HG03103 (cell line): Measurements from ENCODE around the gene KRTAP4-3.
"Not testable (repeated sequence)": the region's sequence is repeated elsewhere in the genome, so short reads cannot be mapped to it uniquely, and the experiment has no call there.

Experiments
- ATAC-seq: cut with Tn5 transposase; IDR thresholded peaks from one replicate; pipeline ENCODE4 v1.9.1; 2021; ENCODE audit warnings: low read depth; ENCODE audit not compliant: unreplicated experiment

Gene KRTAP4-3

DNA sequence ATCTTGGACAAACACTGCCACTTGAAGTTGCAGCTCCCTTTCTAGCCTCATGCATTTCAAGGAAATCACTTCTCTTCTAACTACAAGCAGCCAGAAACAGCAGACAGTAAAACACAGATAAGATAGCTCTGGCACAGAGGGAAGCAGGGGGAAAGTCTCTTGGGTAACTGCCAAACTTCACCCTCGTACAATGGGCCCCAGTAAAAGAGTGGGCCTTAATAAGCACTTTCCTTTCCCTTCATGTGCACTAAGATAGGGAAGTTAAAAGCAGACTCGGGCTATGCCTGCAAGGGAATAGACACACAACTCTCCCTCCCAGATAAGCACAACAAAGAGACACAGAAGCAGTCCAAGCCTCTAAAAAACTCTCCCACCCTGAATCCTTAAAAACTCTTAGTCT is 14.2 kb downstream of the KRTAP4-3 start:
- ATAC-seq = no peak

DNA sequence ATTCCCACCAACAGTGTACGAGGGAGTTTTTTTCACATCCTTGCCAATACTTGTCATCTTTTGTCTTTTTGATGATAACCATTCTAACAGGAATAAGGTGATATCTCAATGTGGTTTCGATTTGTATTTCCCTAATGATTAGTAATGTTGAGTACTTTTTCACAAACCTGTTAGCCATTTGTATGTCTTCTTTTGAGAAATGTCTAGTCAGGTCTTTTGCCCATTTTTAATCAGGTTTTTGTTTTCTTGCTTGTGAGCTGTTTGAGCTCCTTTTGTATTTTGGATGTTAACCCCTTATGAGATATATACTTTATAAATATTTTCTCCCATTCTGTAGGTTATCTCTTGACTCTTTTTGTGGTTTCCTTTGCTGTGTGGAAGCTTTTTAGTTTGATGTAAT is 16.5 kb downstream of the KRTAP4-3 start:
- no peak for ATAC-seq

DNA sequence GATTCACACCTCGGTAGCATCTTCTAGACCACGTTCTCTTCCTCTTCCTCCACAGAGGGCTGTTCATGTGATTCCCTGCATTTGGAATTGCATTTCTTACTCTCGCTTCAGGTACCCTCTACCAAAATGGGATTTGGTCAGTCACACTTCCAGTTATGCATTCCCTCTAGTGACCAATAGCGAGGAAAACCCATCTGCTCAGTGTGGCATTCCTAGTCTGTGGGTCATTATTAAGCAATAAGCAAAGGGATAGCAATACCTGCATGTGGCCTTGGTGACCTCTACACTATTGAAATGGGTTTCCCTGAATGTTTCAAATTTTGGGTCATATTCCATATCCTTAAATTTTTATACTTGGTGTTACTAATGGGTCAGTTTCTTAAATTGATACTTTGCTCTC is 18.0 kb downstream of the KRTAP4-3 start:
- no peak for ATAC-seq

DNA sequence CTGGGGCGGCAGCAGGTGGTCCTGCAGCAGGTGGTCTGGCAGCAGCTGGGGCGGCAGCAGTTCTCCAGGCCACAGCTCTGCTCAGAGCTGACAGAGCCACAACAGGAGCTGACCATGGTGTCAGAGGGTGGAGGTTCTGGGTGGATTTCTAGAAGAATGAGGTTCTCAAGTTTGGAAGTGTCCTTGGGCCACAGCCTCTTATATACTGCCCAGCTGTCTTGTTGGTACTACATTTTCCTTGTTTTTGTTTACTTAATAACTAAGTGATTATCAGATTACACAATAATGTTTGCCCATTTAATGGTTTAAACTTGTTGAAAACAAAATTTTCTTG is 18.4 kb downstream of the KRTAP4-3 start, which contains the start of gene KRTAP4-5:
Gene KRTAP4-5, minus strand, starts transcription at position 174 of the 334 bp plus-strand sequence. Its CDS starts 58 bp downstream, at position 116.
- no peak for ATAC-seq

DNA sequence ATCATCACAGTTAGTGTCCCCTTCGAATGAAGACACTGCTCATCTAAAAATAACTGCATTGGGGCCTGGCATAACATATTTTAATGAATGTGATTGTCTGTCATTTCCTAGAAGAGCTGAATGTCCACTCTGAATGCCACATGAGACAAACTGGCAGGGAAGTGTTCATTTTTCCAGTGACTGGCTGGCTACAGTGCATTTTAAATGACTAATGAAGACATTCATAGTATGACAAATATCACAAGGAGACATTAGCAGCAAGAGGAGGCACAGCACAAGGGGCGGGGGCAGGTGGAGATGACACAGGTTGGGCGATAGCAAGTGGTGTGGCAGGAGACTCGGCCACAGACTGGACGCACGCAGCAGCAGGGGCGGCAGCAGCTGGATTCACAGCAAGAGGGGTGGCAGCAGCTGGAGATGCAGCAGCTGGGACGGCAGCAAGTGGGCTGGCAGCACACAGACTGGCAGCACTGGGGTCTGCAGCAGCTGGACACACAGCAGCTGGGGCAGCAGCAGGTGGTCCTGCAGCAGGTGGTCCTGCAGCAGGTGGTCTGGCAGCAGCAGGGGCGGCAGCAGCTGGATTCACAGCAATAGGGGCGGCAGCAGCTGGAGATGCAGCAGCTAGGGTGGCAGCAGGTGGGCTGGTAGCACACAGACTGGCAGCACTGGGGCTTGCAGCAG is 18.9 kb downstream of the KRTAP4-3 start:
- not testable (repeated sequence) for ATAC-seq

DNA sequence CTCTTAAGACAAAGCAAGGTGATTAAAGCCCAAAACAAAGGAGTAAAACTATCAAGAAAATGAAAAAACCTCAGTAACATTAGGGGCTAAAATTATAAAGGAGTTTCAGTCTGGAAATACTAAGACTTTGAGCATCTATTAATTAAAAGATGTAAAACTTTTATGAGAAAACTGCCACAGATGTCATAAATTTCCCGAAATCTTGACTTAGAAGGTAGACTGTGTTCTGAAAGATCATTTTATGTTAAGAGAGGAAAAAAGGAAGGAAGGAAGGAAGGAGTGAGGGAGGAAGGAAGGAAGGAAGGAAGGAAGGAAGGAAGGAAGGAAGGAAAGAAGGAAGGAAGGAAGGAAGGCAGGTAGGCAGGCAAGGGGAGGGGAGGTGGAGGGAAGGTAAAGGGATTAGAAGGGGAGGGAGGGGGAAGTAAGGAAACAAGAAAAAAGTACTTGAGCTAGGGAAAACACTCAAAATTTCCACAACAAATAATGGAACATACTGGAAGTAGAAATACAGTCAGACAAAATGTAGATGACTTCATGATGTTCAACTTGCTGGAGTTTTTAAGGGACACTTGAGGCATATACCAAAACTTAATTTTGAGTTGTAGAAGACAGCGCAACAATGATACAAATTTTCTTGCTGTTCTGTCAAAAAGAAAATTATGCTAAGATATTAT is 20.4 kb downstream of the KRTAP4-3 start:
- ATAC-seq = no peak

DNA sequence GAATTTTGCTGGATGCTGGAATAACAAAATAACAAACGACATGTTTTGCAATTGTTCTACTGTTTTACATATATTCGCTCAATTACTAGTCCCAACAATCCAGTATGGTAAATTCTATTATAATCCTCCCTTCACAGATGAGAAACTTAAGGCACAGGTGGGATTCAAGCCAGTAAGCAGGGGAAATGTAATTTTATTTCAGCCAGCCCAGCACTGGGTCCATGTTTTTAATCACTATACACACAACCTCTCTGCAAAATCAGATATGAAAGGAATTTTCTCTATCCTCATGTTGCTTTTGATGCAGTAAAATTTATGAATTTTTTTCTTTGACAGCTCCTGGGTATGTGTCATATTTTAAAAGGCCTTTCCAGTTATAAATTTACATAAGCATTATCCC is 22.8 kb downstream of the KRTAP4-3 start:
- no peak for ATAC-seq

DNA sequence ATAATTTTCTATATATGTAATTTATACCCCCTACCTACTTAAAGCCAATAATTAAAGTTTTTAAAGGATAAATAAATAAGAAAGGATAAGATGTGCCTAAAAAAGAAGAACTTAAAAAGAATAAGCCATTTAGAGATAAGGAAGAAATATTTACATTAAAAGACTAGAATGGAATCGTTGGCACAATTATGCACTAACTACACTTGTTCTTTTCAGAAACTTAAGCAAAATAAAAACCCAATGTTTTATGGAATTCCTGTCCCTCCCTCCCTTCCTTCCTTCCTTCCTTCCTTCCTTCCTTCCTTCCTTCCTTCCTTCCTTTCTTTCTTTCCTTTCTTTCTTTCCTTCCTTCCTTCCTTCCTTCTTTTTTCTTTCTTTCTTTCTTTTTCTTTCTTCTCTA is 23.2 kb downstream of the KRTAP4-3 start:
- no peak for ATAC-seq

DNA sequence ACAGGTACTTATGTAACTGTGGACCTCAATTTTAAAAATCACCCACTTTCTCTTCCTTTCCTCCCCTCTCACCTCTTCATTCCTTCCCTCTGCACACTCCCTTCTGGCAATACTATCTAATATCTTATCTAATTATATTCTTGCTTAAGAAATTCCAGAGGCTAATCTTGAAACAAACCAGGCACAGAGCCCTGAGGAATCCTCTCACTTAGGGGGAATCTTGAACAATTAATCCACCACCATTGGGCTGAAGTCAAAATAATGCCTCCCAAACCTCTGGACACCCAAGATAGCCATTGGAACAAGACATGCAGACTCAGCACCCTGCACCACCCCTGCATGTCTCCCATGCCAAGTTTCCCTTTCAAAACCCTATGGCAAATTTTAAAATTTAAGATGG is 26.7 kb downstream of the KRTAP4-3 start:
- ATAC-seq = no peak

DNA sequence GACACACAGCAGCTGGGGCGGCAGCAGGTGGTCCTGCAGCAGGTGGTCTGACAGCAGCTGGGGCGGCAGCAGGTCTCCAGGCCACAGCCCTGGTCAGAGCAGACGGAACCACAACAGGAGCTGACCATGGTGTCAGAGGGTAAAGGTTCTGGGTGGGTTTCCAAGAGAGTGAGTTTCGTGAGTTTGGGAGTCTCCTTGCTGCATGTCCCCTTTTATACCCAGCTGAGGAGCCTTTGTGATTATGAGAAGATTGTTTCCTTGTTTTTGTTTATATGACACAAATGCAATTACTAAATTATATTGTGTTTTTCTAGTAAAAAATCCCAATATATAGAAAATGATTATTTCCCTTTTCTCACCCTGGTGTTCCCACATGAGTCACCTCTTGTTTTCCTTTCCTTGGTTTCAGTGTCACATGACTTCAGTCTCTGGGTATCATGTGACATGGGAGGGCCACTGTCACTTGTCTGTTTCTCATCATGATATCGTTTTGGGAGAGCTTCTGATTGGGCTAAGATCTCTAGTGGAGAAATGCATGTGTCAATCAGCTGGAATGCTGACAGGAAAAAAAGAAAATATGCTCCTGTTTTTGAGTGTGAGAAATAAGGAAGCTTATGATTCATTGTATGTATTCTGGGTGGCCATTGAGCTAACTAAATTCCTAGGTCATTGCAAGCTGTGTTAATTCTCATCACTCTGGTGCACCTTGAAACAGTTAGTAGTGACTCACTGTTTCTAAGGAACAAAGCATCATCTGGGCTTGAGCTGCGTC is 27.5 kb downstream of the KRTAP4-3 start, which contains the start of gene KRTAP4-6:
Gene KRTAP4-6, minus strand, starts transcription at position 185 of the 772 bp plus-strand sequence. Its CDS starts 57 bp downstream, at position 128.
- ATAC-seq = no peak

DNA sequence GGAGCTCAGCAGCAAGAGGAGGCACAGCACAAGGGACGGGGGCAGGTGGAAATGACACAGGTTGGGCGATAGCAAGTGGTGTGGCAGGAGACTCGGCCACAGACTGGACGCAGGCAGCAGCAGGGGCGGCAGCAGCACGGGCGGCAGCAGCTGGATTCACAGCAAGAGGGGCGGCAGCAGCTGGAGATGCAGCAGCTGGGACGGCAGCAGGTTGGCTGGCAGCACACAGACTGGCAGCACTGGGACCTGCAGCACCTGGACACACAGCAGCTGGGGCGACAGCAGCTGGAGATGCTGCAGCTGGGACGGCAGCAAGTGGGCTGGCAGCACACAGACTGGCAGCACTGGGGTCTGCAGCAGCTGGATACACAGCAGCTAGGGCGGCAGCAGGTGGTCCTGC is 28.2 kb downstream of the KRTAP4-3 start:
- ATAC-seq = not testable (repeated sequence)

DNA sequence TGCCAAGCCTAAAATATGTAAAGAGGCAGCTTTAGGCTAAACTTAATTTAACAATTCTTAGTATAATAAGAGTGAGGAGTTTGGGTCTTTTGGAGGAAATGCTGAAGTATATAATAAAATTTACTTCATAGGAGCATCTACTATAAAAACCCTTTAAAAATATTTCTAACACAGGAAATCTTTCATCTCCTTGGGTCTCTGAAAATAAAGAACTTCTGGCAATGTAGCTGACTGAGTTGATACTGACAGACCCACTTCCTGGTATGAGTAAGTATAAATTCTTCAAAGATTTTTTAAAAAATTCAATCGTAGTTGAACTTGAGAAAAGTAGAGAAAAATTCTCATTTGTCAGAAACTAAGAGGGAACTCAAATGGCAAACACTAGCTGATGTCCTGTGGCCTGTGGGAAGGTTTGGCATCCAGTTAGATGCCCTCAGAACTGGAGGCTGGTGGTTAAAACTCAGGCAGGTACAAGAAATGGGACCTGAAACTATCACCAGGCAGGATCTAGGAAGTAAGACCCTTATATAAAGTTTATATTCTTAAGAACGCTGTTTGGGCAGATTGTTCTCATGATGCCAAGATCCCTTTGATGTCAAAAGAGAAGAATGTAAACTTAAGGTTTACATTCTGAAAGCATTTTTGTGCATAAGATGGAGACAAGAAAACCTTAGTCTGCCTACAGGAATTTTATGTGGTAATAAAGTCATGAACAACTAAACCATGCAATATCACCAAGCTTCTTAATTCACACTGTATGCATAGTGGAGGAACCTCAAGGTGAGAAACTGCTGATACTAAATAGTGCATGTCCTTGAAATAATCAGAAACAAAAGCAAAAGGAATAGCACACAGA is 33.9 kb downstream of the KRTAP4-3 start:
- ATAC-seq = no peak

DNA sequence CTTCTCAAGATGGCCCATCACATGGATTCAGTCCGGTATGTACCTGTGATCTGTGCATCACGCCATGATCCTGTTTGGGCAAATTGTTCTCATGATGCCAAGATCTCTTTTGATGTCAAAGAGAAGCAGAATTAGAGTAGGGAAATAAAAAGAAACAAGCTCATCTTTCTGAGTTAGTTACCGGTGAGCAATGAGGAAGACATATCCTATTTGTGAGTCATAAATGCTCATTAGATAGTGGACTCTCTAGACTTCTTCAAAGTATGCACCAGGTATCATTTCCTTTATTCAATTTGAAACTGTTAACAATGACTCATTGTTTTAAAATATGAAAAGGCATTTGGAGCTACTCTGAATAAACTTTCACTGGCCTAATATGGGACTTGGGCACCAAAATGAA is 36.0 kb downstream of the KRTAP4-3 start:
- no peak for ATAC-seq

DNA sequence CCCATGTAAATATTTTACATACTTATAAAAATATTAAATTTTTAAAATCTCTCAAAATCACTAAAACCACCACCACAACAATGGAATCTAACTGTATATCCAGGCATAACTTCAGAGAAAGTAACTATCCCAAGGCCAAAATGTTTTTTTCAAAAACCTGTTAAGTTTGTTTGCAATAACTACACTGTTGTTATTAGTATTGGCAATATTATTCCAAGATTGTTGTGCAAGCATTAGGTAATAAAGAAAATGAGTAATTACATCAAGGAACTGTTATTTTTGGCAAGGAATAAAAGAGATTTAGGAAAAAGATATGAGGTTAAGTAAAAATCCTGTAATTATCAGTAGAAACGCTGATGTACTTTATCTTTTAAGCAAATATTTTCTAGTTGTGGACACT is 40.6 kb downstream of the KRTAP4-3 start:
- no peak for ATAC-seq

DNA sequence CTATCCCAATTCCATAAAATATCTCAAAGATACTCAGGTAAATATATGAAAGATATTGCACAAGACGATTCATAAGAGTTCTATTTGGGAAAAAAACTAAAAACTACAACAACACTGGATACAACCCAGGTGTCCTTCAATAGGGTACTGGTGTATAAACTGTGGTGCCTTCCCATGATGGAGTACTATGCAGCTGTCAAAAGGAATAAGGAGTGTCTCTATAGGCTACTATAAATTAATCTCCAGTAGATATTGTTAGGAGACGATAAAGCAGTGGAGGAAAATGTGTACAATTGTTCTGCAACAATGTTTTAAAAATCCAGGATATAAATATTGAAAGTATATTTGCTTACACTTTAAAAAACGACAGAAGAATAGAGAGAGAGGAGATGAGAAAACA is 41.6 kb downstream of the KRTAP4-3 start:
- no peak for ATAC-seq

DNA sequence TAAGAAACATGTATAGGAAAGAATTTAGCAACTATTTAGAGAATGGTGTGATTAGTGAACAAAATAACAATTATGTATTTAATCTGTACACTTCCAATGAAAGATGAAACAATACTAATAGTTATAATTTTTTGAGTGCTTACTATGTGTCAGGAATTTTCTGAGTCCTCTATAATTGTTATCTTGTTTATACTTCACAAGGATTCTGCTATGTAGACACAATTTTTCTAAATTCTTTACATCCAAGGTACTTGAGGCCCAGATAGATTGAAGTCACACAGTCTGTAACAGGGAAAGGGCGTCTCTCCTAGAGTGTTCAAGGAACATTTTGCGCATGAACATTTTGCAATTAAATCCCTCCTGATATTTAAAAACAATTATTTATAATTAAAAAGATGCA is 43.0 kb downstream of the KRTAP4-3 start:
- ATAC-seq = no peak

DNA sequence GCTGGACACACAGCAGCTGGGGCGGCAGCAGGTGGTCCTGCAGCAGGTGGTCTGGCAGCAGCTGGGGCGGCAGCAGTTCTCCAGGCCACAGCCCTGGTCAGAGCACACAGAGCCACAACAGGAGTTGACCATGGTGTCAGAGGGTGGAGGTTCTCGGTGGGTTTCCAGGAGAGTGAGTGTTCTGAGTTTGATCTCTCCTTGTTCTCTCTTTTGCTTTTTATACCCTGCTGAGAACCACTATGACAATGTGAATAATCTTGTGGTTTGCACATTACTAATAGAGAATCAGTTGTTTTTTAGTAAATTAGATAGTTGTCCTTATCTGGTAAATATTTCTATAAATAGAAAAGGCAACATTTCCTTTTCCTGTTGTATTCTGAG is 44.0 kb downstream of the KRTAP4-3 start, which contains the start of gene KRTAP4-12:
Gene KRTAP4-12, minus strand, starts transcription at position 192 of the 381 bp plus-strand sequence. Its CDS starts 60 bp downstream, at position 132.
- not testable (repeated sequence) for ATAC-seq

DNA sequence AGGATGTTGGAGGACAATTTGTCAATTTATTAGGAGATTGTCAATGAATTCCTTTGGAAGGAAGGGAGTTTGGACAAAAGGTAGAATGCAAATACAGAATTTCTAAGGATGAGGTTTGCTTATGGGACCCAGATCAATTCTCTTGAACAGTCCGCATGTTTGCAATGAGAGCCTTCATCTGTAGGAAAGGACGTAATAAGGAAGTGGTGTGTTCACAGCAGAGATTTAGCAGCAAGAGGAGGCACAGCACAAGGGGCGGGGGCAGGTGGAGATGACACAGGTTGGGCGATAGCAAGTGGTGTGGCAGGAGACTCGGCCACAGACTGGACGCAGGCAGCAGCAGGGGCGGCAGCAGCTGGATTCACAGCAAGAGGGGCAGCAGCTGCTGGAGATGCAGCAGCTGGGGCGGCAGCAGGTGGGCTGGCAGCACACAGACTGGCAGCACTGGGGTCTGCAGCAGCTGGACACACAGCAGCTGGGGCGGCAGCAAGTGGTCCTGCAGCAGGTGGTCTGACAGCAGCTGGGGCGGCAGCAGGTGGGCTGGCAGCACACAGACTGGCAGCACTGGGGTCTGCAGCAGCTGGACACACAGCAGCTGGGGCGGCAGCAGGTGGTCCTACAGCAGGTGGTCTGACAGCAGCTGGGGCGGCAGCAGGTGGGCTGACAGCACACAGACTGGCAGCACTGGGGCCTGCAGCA is 44.6 kb downstream of the KRTAP4-3 start:
- ATAC-seq = not testable (repeated sequence)

DNA sequence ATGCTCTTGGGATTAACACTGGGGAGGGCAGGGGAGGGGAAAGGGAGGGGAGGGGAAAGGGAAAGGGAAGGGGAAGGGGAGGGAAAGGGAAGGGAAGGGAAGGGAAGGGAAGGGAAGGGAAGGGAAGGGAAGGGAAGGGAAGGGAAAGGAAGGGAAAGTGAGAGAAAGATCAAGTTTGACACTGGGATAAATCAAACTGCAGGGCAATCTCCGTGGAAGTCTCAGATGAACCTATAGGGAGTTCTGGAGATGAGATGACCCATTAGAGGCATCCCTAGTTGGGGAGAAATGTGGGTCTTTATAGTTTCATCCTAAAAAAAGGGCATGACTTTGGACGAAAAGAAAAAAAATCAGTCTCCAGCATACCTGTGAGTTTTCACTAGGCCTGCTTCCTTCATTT is 46.3 kb downstream of the KRTAP4-3 start:
- no peak for ATAC-seq
